NCI-H69 (cell line): ENCODE results near the gene UNC13B.

Source experiments
- DNase-seq: peaks from one replicate; lab custom pipeline; 2025; lab: John Stamatoyannopoulos, UW

Gene UNC13B

GRCh38 chr9:35431467-35431866 lies 269.7 kb downstream of the UNC13B start:
- no peak for DNase-seq

- DNase-seq, result no peak
Measured at GRCh38 chr9:35432076-35432475, 270.3 kb downstream of the UNC13B start.

- no peak for DNase-seq
Measured at GRCh38 chr9:35436933-35437332, 275.1 kb downstream of the UNC13B start.

GRCh38 chr9:35446012-35446411 lies 284.2 kb downstream of the UNC13B start:
- DNase-seq, result no peak

- DNase-seq, result no peak
Measured at GRCh38 chr9:35448496-35448895, 286.7 kb downstream of the UNC13B start.

DNA sequence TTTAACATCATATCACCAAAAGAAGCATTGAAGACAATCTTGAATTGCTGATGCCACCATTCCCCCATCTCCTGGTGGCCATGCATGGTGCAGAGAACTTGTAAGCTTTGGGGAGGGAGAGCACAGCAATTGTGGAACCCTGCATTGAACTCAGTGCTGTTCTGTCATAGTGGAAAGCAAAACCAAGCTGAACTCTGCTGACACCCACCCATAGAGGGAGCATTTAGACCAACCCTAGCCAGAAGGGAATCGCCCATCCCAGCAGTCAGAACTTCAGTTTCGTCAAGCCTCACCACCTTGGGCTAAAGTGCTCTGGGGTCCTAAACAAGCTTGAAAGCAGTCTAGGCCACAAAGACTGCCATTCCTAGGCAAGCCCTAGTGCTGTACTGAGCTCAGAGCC lies 290.7 kb downstream of the UNC13B start:
- no peak for DNase-seq

GRCh38 chr9:35453786-35454185 lies 292.0 kb downstream of the UNC13B start:
- DNase-seq, result peak; percentile 25
